Fibroblast of mammary gland (primary cell): ENCODE data around the gene NAT9.

Experiments
- DNase-seq: peaks from one replicate; pipeline ENCODE4 v3.0.0-alpha.2; 2010; ENCODE audit warnings: low read depth
- H3K4me3 ChIP-seq: 2 replicates; pipeline ENCODE4 v1.5.1; 2011; ENCODE audit warnings: low read depth, mild to moderate bottlenecking, low read length, moderate library complexity; ENCODE audit not compliant: control insufficient read depth
- TF ChIP-seq, protein P1 (sequence below): conservative IDR thresholded peaks from 2 replicates; pipeline ENCODE4 v1.5.1; 2011; ENCODE audit warnings: low read depth, low read length, inconsistent platforms; ENCODE audit not compliant: control insufficient read depth, insufficient read depth

NAT9 gene

DNA sequence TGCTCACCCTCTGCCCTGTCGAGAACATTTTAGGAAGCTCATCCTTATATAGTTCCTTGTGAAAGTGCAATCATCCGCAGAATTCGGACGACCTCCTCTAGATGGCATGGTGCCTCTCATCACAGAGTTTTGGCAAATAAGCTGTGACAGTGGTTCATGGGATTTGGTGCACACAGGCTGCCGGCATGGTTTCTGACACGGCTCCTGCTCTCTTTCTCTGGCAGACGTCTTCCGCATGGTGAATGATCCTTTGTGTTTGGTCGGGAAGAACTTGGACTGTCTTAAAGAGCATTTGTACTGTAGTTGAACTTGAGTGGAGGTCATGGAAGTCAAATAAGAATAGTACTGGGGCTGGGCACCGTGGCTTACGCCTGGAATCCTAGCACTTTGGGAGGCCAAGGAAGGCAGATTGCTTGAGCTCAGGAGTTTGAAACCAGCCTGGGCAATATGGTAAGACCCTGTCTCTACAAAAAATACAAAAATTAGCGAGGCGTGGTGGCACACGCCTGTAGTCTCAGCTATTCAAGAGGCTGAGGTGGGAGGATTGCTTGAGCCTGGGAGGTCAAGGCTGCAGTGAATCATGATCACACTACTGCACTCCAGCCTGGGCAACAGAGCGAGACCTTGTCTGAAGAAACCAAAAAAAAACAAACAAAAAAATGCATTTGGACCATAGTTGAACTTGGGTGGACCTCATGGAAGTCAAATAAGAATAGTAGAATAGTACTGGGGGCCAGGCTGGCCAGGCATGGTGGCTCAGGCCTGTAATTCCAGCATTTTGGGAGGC is 34.7 kb upstream of the NAT9 start:
- TF ChIP-seq, protein P1, sequence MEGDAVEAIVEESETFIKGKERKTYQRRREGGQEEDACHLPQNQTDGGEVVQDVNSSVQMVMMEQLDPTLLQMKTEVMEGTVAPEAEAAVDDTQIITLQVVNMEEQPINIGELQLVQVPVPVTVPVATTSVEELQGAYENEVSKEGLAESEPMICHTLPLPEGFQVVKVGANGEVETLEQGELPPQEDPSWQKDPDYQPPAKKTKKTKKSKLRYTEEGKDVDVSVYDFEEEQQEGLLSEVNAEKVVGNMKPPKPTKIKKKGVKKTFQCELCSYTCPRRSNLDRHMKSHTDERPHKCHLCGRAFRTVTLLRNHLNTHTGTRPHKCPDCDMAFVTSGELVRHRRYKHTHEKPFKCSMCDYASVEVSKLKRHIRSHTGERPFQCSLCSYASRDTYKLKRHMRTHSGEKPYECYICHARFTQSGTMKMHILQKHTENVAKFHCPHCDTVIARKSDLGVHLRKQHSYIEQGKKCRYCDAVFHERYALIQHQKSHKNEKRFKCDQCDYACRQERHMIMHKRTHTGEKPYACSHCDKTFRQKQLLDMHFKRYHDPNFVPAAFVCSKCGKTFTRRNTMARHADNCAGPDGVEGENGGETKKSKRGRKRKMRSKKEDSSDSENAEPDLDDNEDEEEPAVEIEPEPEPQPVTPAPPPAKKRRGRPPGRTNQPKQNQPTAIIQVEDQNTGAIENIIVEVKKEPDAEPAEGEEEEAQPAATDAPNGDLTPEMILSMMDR: no peak
- no peak for DNase-seq
- no peak overlapping the region for H3K4me3 ChIP-seq

GRCh38 chr17:74808714-74809430 is 32.7 kb upstream of the NAT9 start:
- TF ChIP-seq, protein P1: no peak
- DNase-seq: no peak
- no peak overlapping the region for H3K4me3 ChIP-seq

- DNase-seq: no peak
- no peak overlapping the region for H3K4me3 ChIP-seq
- TF ChIP-seq, protein P1: no peak
Observed at GRCh38 chr17:74807925-74808324, 31.8 kb upstream of the NAT9 start.

DNA sequence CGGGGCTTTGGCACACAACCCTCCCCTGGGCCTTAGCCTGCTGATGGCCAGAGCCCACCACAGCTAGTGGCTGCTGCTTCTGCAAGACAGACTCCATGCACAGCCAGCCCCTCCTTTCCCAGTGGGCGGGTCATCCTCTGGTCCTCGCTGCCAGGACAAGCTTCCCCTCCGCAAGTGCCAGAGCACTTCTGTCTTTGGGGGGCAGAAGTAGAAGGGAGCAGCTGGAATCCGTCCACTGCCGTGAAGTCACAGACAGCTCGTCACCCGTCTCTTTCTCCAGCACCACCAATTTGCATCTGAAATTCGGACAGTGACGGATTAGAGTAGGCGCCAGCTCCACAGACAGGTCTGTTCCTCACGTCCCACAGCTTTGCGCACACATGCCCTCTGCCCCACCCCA is 31.3 kb upstream of the NAT9 start:
- no peak overlapping the region for H3K4me3 ChIP-seq
- DNase-seq: no peak
- TF ChIP-seq, protein P1: no peak

DNA sequence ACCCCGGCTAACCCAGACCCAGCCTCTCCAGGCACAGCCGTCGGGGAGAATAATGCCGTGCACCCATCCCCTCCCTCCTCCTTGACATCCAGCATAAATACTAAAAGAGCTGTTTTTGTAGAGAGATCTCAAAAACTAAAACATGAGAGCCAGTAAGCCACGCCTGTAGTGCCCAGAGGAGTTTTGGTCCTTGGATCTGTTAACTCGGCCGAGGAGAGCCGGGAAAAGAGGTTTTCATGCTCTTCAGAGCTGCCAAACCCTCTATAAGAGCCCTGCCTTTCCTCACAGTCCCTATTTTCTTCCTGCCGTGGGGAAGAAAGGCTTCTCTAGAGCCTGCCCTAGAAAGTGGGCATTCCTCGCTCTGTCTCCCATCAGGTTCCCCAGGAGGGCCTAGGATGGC is 30.2 kb upstream of the NAT9 start:
- TF ChIP-seq, protein P1: no peak
- no peak overlapping the region for H3K4me3 ChIP-seq
- DNase-seq: no peak

DNA sequence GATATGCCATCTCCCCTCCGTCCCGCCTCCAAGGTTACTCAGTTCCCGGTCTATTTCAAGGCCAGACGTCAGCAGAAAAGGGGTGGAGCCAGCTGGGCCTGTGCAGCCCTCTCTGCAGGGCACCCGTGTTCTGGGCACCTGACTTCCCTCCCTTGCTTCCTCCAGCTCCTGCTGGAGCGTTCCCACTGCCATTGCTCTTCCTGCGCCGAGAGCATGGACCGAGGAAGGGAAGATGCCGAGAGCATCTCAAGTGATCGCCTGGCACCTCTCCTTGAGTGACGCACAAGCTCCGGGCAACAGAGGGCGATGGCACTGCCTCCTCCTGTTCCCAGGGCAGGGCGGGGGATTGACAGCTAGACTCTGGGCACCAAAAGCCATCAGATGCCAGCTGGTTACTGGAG is 29.4 kb upstream of the NAT9 start:
- no peak overlapping the region for H3K4me3 ChIP-seq
- TF ChIP-seq, protein P1: no peak
- no peak for DNase-seq
